Fibroblast of skin of scalp (primary cell): ENCODE data around the gene LRIT2. TPM values are rescaled to one million over a fixed set of nuclear protein-coding genes. Genes with fewer than 3 reads are reported as not detected.

Experiments
- DNase-seq: peaks from one replicate; pipeline ENCODE4 v3.0.0-alpha.2; 2013
- polyA plus RNA-seq, 2 experiments: library from polyadenylated mRNA; unstranded; fragments of 120-200 nt; gene quantifications; one replicate each; pipeline ENCODE4 v1.2.1, GENCODE V29; 2013; ENCODE audit not compliant: insufficient read length in 2 of 2

LRIT2 gene, protein sequence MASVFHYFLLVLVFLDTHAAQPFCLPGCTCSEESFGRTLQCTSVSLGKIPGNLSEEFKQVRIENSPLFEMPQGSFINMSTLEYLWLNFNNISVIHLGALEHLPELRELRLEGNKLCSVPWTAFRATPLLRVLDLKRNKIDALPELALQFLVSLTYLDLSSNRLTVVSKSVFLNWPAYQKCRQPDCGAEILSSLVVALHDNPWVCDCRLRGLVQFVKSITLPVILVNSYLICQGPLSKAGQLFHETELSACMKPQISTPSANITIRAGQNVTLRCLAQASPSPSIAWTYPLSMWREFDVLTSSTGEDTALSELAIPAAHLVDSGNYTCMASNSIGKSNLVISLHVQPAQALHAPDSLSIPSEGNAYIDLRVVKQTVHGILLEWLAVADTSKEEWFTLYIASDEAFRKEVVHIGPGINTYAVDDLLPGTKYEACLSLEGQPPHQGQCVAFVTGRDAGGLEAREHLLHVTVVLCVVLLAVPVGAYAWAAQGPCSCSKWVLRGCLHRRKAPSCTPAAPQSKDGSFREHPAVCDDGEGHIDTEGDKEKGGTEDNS
- polyA plus RNA-seq (2013, experiment 1 of 2; ENCODE audit: insufficient read length), result not detected
- polyA plus RNA-seq (2013, experiment 2 of 2; ENCODE audit: insufficient read length), result not detected

- no peak for DNase-seq
These were observed at the start of gene LRIT2 for GRCh38 chr10:84225427-84226173. Gene LRIT2 (minus strand): TSS chr10:84225544. CDS start chr10:84225520, 24 bp downstream.

DNA sequence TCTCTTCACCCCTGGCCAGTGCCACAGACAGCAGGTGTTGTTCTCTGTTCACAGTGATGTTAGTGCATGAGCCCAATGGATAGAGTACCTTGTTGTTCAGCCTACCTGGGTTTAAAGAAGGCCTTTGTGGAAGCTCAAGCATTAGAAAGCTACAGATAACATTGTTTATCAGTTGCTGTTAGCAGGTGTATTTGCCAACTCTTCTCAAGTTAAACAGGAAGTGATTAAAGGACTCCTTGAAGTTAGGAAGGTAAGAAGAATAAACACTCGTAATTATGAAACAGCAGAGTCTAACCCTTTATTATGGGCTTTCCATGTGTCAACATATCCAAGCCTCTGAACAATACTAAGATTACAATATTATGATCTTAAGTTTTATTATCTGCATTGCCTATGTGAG is 45.4 kb upstream of the LRIT2 start:
- DNase-seq, result no peak

DNA sequence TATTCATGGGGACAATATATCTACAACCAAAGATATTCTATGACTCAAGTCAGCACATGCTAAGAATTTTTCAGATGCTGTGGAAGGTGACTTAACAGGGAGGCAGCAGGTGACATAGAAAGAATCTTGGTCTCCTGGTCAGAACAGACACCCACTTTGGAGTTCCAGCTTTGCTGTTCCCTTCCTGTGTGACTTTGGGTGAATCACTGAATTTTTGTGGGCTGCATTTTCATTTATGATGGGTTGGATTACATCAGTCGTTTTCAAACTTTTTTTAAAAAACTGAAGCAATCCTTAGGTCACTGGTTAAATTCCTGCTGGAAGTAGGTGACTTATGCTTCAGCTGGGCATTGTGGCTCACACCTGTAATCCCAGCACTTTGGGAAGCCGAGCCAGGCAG is 44.4 kb upstream of the LRIT2 start:
- peak; percentile 89 for DNase-seq

DNA sequence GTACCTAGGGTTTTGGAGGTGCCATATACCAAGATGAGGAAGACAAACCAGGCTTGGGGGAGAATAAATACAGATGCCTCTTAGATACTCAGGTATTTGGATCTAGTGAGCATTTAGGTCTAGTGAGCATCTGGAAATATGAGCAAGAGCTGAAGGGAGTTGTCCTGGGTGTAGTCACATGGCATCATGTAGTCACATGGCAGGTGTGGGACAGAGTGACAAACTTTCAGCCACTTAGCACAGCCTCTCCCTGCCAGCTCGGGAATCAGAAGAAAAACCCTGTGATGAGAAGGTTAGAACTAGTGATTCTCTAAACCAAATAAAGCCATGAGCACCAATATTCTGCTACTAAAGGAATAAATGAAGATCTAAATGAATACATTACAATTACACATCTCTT is 43.8 kb upstream of the LRIT2 start:
- DNase-seq, result no peak

DNA sequence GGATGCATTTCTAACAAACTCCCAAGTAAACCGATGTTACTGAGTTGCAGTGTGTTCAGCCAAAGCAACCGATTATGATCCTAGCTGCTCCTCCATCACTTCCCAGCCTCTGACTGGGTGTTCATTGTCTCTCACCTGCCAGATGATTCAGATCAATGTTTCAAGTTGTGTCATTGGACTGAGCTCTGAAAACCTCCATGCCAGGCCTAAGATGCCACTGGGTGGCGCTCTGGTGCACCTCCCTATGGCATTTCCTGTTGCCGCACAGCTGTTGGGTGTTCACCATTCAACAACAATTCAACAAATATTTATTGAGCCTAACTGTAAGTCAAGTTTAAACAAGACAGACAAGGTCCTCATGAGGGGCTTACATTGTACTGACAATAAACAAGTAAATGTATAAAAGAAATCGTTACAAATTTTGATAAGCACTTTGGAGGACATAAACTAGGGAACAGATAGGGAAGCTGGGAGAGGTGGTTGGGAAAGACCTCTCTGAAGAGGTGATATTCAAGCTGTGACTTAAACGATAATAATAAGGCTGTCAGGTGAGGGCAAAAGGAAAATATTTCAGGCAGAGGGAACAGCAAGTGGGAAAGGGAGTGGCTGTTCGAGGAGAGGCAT is 42.3 kb upstream of the LRIT2 start:
- DNase-seq, result peak; percentile 60

GRCh38 chr10:84265418-84265817 is 40.1 kb upstream of the LRIT2 start:
- DNase-seq, result no peak

- peak; percentile 57 for DNase-seq
These were observed 39.3 kb upstream of the LRIT2 start for GRCh38 chr10:84264611-84265141.

- DNase-seq, result no peak
These were observed 38.4 kb upstream of the LRIT2 start for GRCh38 chr10:84263716-84264115.

- DNase-seq, result no peak
These were observed 37.0 kb upstream of the LRIT2 start for GRCh38 chr10:84262190-84262956.

GRCh38 chr10:84261236-84261915 is 36.0 kb upstream of the LRIT2 start:
- DNase-seq, result no peak

DNA sequence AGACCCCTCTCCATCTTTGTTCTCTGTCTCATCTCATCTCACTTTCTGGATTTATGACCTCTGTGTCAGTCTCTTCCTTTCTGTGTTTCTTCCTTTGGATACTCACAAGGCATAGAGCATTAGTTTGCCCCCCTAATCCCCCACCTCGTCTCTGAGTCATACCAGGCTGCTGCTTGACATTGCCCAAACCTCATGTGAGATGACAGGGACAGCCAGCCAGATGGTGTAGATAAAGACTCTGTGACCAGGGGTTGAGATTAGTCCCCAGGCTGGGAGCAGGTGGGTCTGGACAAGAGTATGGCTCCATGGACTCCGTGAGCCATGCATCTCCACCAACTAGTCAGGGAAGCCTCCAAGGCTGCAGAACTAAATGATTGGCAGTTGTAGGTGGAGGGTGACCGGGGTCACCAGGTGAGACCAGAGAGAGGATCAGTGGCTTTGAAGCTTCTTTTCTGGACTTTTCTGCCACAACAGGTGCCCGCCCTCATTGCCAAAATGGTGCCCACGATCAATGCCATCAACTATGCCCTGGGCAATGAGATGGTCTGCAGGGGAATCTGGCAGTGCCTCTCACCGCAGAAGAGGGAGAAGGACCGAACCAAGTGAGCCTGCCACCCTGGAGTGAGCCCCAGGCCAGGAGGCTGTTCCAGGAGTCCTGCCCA is 32.8 kb upstream of the LRIT2 start:
- DNase-seq, result no peak

- DNase-seq, result no peak
These were observed 32.1 kb upstream of the LRIT2 start for GRCh38 chr10:84257343-84258020.

DNA sequence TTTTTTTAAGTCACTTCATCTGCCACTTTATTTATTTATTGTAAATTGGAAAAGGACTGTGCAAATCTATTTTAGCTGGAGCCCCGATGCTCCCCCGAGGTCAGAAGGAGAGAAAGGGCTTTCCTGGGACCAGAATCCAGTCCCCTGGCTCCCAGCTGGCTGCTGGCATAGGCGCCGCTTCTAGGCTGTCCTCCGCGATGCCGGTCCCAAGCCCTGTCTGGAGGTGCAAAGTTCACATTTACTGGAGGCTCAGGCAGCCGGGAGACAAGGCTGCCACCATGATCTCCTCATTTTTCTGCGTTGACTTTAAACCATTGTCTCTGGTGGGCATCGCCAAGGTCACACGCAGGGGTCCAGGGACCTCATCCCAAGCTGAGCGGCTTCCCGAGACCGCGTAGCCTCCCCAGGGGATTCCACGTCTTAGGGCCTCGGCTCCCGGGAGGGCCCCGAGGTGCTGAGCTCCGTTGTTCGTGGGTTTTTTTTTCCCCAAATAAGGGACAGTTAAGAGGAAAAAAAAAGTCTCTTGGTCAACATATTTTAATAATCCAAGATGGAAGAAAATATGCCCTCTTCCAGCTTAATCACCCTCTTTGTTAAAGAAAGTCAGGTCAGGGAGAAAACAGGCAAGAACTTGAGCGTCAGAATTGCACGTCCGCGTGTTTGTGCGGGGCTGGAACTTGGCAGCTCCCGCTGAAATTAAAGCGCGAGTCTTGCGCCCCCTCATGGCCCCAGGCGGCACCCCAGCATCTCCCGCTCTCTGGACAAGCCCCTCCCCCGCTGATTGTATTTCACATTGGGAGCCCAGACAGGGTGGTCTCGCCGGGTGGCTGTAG is 31.4 kb upstream of the LRIT2 start:
- peak; percentile 38 for DNase-seq

DNA sequence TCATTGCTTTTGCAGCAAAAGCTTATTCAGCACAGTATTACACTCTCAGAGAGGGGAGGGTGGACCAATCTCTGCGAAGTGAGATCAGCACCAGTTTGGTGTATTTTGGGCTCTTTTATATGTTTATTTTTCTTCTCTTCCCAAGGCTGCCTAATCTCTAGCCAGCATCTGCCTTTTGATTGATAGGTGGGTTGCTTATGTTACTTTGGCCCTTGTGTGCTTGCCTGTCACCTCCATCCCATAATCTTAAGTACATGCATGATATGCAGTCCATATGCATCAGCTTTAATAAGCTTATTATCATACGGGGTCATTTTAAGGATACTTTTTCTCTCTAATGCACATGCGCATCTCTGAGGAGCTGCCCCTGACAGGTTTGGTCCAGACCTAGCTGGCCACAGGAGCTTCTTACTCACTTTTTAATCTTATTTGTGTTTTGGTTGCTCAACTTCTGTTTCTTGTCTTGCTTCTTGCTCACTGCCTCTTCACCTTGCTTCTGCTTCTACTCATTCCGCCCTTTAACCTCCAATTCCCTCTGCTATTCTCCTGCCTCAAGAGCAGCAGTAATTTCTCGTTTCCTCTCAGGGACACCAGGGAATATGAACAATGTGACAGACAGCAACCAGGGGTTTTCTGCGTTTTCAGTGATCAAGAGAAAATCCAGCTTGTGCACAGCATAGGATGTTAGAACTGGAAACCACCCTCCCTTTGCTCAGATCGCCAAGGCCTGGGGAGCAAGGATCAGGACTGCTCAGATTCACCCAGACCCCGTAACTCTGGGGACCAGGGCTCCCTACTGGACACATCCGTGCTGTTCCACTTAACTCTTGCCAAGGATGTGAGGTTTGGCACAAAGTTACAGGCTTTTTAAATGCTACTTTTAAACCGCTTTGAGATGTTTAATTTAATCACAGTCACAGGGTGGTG is 29.5 kb upstream of the LRIT2 start:
- DNase-seq, result no peak

DNA sequence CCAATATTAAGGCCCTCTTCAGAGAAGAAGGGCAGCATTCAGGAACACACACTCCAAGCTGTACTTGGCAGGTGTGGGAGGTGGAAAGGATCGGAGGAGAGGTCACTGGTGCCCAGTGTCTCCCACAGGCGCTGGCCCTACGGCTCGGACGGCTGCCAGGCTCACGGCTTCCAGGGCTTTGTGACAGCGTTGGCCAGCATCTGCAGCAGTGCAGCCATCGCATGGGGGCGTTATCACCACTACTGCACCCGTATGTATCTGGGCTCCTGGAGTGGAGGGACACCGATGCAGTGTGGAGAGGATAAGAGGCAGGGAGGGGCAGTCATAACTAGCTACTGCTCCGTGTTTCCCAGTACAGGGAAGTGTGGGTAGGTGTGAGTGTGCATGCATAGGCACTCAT is 23.4 kb upstream of the LRIT2 start:
- no peak for DNase-seq

DNA sequence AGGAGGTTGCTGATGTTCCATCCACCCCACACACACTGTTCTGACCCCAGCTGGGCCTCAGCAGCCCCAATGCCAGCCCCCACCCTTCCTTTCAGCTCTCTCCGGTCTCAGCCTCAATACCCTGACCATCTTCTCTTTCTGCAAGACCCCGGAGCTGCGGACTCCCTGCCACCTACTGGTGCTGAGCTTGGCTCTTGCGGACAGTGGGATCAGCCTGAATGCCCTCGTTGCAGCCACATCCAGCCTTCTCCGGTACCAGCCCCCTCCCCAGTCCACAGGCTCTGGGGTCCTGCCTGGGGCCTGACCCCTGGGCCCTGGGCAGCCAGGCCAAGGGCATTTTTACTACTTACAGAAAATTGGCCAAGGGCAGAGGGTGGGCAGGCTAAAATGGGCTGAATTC is 22.2 kb upstream of the LRIT2 start:
- no peak for DNase-seq

DNA sequence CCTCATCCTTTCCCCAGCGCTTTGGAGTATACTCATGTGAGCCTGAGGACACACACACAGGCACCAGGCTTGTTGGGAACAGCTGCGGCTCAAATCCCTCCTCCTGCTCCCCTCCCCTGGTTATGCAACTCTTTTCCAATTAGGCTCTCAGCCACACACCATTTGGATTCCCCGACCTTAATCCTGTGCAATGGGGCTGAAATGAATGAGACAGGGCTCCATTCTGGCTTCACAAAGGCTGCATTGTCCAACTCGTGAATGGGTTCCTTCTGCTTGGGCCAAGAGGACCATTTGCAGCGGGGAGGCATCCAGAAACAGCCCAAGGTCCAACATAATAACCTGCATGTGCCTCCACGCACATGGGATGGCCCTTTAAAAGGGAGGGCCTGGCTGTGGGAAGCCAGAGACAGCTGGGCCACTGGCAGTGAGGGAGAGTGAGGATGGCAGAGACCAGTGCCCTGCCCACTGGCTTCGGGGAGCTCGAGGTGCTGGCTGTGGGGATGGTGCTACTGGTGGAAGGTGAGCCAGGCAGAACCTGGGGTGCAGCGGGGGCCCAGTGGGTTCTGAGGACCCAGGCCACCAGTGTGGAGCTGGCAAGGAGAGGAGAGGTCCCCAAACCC is 19.4 kb upstream of the LRIT2 start, which contains the start of gene RGR:
RGR (plus strand) TSS at position 403 of the 620 bp plus-strand sequence; CDS start at position 441, 38 bp downstream.
- no peak for DNase-seq
